Dedifferentiated amniotic fluid mesenchymal stem cell (primary cell): ENCODE measurements around the gene PYY.
"Not testable (repeated sequence)": the region's sequence is repeated elsewhere in the genome, so short reads cannot be mapped to it uniquely, and the experiment has no call there.

Experiments
- DNase-seq: peaks from one replicate; pipeline ENCODE4 v3.0.0-alpha.2; 2016; ENCODE audit errors: extremely low spot score

The PYY gene

GRCh38 chr17:43946781-43947180 lies 7.0 kb downstream of the PYY start:
- DNase-seq, result no peak

DNA sequence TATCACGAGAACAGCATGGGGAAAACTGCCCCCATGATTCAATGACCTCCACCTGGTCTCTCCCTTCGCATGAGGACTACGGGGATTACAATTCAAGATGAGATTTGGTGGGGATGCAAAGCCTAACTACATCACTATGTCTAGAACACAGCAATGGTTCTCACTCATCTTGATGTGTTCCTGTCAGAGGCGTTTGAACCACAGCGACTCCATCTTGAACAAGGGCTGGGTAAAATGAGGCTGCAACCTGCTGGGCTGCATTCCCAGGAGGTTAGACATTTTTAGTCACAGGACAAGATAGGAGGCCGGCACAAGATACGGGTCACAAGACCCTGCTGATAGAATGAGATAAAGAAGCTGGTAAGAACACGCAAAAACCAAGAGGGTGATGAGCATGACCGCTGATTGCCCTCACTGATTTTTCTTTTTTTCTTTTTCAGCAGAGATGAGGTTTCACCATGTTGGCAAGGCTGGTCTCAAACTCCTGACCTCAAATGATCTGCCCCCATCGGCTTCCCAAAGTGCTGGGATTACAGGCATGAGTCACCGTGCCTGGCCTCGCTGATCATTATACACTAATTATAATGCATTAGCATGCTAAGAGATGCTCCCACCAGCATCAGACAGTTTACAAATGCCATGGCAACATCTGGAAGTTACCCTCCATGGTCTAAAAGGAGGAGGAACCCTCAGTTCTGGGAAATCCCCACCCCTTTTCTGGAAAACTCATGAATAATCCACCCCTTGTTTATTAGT lies 8.5 kb downstream of the PYY start:
- DNase-seq, result no peak

GRCh38 chr17:43942051-43942685 lies 11.6 kb downstream of the PYY start, which contains the start of gene PPY:
TSS of gene PPY (minus strand) at chr17:43942476. CDS start at chr17:43941654, 822 bp downstream.
- DNase-seq, result no peak

DNA sequence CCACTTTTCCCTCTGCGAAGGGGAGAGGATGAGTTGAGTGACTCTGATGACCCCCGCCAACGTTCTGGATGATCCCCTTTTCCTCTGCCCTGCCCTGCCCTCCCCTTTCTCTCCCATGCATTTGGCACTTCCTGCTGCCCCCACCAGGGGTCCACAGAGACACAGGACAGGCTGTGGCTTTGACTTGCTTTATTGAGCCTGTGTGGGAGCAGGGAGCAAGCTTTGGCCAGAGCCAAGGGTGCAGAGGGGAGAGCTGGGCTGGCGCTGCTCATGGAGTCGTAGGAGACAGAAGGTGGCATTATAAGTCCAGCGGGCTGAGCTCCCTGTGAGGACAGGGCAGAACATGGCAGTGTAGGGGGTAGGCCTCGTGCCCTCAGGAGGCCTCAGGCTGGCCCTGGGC lies 13.1 kb downstream of the PYY start:
- DNase-seq, result no peak

DNA sequence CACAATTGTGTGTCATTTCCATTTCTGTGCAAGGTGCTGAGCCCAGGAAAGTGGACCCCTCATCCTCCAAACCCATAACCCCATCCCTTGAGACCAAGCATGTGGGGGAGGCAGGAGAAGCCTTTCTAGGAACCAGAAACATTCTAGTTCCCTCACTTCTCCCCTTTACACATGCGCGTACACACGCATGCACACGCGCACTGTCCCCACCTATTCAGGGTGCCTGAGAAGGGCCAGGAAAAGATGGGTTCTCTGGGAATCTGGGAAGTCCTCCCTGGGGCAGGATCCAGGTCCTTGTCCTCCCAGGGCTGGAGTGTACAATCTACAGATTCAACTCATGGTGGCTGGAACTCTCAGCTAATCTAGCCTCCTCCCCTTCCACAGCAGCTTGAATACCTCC lies 13.9 kb downstream of the PYY start:
- DNase-seq, result no peak

DNA sequence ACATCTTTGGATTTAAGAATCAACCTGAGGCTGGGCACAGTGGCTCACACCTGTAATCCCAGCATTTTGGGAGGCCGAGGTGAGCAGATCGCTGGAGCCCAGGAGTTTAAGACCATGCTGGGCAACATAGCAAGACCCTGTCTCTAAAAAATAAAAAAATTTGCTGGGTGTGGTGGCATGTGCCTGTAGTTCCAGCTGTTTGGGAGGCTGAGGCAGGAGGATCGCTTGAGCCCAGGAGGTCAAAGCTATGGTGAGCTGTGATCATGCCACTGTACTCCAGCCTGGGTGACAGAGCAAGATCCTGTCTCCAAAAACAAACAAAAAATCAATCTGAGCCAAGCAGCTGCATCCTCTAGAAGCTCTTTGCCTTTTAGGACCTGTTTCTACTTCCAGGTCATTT lies 14.3 kb downstream of the PYY start:
- not testable (repeated sequence) for DNase-seq

DNA sequence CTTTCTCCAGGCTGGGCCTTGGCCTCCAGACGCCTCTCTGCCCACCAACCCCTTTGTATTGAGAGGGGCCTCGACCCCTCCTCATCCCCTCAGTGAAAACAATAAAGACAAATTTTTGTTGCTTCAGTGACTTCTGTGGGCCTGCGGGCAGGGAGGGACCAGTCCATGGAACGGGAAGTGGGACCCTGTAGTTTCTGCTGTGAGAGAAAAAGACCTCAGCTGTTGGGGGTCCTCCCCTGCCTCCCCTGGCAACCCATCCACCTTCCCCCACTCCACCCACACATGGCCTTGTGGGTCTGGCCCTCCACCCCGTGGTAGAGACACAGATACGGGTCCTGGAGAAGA lies 14.9 kb downstream of the PYY start:
- DNase-seq, result no peak

DNA sequence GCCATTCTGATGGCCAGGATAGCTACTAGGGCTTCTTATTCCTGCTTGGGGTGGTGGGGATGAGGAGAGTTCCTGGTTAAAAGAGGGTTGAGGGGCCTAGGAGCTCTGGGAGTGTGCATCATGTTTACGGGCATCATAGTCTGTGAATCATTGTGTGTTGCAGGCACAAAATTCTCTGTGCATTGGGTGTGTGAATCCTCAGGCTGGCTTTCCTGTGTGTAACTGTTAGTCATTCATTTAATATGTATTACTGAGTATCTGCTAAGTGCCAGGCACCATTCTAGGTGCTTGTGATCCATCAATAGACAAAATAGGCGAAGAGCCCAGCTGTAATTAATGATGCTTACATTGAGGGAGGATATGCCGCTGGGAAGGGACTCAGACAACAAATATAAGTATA lies 17.3 kb downstream of the PYY start:
- DNase-seq, result no peak

DNA sequence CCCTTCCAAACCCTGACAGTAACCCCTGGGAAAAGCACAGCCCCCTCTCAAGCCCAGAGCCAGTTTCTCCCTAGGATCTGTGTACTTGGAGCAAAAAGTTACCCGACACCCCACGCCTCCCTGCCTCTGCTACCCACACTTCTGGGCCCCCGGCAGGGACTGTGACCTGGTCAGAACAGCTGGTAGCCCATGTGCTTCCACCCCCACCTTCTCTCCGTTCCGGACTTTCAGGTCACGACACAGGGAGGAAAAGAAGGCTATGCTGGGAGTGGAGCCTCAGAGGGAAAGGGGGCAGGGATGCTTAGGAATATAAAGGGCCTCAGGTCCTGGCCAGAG lies 17.8 kb downstream of the PYY start:
- DNase-seq, result no peak

- DNase-seq, result no peak
These were observed 18.4 kb downstream of the PYY start for GRCh38 chr17:43935204-43935925.

DNA sequence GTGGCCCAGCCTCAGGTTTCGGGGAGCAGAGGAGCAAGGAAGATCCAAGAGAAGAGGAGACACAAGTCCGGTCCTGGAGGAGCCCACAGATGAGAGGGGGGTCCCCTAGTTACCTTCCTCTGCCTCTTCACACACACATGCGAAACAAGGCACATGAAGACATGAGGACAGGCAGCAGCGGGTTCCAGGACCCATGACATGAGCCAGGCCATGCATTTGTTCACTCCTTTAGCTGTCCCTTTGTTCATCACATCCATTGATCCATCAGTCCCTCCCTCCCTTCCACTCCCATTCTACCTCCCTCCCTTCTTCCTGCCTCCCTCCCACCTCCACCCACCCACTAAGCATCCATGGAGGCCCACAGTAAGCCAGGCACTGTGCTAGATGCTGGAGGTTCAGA lies 20.8 kb downstream of the PYY start:
- no peak for DNase-seq

GRCh38 chr17:43932357-43932756 lies 21.4 kb downstream of the PYY start:
- DNase-seq, result no peak

GRCh38 chr17:43931062-43931571 lies 22.6 kb downstream of the PYY start:
- no peak for DNase-seq

- no peak for DNase-seq
These were observed 25.1 kb downstream of the PYY start for GRCh38 chr17:43928609-43929008.

DNA sequence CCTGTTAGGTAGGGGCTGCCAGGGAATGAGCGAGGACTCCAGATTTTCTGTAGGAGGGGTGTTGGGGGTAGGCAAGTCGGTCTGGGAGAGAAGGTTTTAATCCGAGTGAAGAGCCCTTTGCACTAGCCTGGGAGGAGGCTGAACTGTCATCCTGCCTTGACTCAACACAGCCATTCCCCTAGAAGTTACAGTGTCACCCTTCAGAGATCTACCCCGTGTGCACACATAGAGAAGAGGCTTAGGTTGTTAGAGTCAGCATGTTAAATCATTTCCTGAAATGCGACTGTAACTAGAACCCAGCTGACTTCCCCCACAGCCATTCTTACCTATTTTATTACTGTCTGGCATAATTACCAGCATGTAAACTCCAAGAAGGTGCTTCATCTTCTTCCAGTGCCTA lies 25.8 kb downstream of the PYY start:
- not testable (repeated sequence) for DNase-seq

DNA sequence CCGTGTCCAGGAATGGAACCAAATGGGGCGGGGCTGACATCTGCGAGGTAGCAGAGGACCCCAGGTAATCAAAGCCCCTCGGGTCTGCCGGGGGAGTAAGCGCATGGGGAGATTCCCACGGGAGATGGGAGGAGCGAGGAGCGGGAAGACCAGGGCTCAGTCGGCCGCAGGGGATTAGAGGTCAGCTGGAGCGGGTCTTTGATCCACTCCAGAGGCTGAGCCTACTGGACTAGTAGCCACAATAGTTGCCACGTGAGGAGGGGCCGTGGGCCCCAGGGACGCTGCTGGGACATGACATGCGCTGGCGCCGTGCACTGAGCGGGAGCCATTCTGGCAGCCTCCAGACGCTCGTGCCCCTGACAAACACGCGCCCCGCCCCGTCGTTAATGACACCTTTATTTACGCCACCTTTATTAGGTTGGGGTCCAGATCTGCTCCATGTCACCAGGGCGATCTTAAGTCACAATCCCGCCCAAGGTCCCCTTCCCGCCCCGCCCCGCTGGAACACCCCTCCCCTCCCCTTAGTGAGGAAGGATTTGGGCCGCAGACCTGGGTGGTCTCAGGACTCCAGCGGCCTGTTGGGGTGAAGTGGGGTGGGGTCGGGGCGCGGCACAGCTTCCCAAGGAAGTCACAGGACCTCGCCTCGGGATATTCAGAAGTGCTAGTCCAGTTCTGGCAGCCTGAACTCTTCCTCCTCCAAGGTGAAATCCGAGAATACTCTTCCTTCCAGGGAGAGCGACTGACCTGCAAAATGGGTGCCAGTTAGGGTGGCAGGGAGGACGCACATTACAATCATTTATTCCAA lies 26.5 kb downstream of the PYY start:
- no peak for DNase-seq

DNA sequence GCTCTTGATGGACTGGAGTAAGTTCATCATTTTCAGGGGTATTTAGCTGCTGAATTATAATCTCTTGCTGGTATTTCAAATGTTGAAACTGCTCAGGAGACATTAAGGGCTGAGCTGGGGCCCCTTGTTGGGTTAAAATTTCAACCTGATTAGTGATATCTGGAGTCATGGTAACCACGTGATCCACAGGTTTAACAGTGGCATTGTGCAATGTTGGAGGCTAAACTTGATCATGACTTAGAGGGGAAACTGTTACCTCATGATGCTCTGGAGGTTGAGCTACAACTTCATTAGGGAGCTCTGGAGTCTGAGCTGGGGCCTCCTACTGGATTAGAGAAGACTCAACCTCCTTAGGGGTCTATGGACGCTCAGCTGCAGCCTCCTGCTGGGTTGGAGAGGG lies 29.2 kb downstream of the PYY start:
- no peak for DNase-seq

DNA sequence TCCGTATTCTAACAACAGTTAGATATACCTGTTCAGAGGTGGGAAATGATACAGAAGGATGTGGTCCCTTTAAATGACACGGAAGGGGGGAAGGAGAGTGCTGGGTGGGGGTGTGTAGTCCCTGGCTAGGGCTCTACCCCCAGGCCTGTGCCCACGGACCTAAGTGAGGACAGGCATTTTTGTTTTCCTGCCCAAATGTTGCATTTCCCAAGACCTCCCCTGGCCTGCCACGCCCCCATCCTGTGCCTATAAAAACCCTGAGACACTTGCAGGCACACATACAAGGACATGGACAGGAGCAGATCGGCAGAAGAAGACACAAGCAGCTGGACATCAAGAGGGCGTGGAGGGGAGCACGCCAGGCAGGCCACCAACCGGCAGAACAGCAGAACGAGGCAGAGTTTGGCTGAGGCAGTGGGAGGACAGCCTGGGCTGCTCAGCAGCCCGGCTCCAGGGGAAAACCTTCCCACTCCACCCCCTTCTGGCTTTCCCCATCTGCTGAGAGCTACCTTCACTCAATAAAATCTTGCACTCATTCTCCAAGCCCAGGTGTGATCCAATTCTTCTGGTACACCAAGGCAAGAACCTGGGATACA lies 33.1 kb downstream of the PYY start:
- DNase-seq, result no peak

- DNase-seq, result no peak
These were observed 35.7 kb downstream of the PYY start for GRCh38 chr17:43918026-43918389.

DNA sequence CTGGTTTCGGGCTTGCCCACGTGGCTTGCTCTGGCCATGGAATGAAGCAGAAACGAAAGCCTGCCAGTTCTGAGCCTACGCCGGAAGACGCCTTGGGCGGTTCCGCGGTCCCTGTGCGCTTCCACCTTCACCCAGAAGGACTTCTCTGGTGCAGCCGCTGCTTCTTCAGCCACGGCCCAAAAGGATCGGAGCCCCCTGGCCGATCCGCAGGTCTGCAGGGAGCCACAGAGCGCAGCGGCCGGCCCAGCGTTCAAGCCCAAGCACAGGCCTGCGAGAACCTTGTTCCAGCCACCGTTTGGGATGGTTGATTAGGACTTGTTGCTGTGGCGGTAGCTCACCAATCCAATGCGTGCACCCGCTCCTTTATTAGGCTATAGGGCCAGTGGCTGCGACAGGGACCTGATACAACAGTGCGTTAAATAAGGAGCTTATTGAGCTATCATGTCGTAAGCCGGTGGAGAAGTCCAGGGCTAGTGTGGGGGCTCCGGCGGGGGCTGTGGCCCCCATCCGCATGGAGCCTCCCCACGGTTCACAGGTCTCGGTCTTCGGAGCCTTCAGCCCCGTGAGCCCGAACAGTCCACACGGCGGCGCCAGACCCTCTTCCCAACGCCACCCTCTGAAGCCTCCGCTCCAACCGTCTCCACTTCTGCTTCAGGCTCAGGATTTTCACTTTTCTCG lies 36.3 kb downstream of the PYY start:
- DNase-seq, result no peak

DNA sequence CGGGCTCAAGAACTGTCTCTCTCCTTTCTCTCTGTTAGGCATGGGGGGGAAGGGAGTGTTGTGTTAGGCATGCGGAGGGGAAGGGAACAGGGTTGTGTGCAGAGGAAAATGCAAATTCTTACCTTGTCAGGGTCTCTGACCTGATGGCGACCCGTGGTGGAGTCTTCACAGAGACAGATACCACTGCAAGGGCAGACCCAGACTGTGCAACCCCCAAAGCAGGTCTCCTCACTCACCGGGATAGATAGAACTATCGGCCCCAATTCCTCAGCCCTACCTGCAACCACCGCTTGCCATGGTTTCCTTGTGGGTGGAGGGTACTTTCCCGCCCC lies 36.8 kb downstream of the PYY start:
- DNase-seq, result no peak
